ENCODE data around the gene HBS1L. TPM values are rescaled to one million over a fixed set of nuclear protein-coding genes. Genes with fewer than 3 reads are reported as not detected.

The HBS1L gene
- total and polyA plus RNA-seq, 9 of the 15 experiments (the other 6 are each of a cell fraction or from before 2014, with no cell fraction given): 101 to 199 (median 145) TPM

GRCh38 chr6:135073756-135074393 is 19.3 kb upstream of the HBS1L start (continued):
- TF ChIP-seq, protein P1, sequence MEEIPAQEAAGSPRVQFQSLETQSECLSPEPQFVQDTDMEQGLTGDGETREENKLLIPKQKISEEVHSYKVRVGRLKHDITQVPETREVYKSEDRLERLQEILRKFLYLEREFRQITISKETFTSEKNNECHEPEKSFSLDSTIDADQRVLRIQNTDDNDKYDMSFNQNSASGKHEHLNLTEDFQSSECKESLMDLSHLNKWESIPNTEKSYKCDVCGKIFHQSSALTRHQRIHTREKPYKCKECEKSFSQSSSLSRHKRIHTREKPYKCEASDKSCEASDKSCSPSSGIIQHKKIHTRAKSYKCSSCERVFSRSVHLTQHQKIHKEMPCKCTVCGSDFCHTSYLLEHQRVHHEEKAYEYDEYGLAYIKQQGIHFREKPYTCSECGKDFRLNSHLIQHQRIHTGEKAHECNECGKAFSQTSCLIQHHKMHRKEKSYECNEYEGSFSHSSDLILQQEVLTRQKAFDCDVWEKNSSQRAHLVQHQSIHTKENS (CRISPR knock-in tag; IDR thresholded peaks at IDR 0.05): no peak
- TF ChIP-seq TCF3 (CRISPR knock-in tag; IDR thresholded peaks at IDR 0.05) (peak; percentile 81), XRCC5 (IDR thresholded peaks at IDR 0.05; ENCODE audit: low read depth, low read length) (no peak), JUND (IDR thresholded peaks at IDR 0.05; ENCODE audit: borderline replicate concordance, low read depth, low read length) (peak; percentile 66; the same call in 1 of the 2 replicates), JUND (tag; IDR thresholded peaks at IDR 0.05; ENCODE audit: borderline replicate concordance, low read depth, low read length) (peak; percentile 71; the same call in 1 of the 3 replicates), BRF2 (IDR thresholded peaks at IDR 0.05; ENCODE audit: borderline replicate concordance, insufficient read depth, insufficient read length) (no peak), FOXM1 (IDR thresholded peaks at IDR 0.05; ENCODE audit: low read depth) (peak; percentile 79), FOXM1 (CRISPR knock-in tag; IDR thresholded peaks at IDR 0.05; ENCODE audit: low read depth) (no peak), XRCC4 (IDR thresholded peaks at IDR 0.05; ENCODE audit: extremely low read depth, insufficient read depth, insufficient read length) (no peak), ZNF311 (CRISPR knock-in tag; IDR thresholded peaks at IDR 0.05) (0 out of 2 replicates have a peak, but pooled peaks have one; percentile 46), ETV5 (CRISPR knock-in tag; IDR thresholded peaks at IDR 0.05; ENCODE audit: low read depth) (no peak), CREBBP (IDR thresholded peaks at IDR 0.05; ENCODE audit: low read depth, low read length) (no peak), BACH1 (tag; IDR thresholded peaks at IDR 0.05) (0 out of 2 replicates have a peak, but pooled peaks have one; percentile 18)
